RWPE1 (cell line): ENCODE measurements around the gene FAM110C.

ENCODE experiments used
- CTCF ChIA-PET: fragments of 350-600 bp; sonication (Branson Sonifier 250); formaldehyde crosslinking; extraction: SDS; loops from one replicate; lab custom pipeline; 2021; lab: Yijun Ruan, JAX
- POLR2A ChIA-PET: fragments of 400-600 bp; formaldehyde crosslinking; extraction: SDS; loops from one replicate; lab custom pipeline; 2020; ENCODE audit warnings: antibody characterized with exemption; ENCODE audit not compliant: low non-redundant PET; lab: Yijun Ruan, JAX
- DNase-seq: peaks from one replicate; pipeline ENCODE4 v3.0.0; 2012; ENCODE audit warnings: low spot score
- H3K27ac ChIP-seq: fragments of 450-650 bp; 2 replicates; pipeline ENCODE4 v1.5.1; 2017
- TF ChIP-seq, protein P1 (sequence below): fragments of 450-650 bp; conservative IDR thresholded peaks from 2 replicates; pipeline ENCODE4 v1.5.1; 2017; ENCODE audit warnings: low read depth, mild to moderate bottlenecking

Gene FAM110C

DNA sequence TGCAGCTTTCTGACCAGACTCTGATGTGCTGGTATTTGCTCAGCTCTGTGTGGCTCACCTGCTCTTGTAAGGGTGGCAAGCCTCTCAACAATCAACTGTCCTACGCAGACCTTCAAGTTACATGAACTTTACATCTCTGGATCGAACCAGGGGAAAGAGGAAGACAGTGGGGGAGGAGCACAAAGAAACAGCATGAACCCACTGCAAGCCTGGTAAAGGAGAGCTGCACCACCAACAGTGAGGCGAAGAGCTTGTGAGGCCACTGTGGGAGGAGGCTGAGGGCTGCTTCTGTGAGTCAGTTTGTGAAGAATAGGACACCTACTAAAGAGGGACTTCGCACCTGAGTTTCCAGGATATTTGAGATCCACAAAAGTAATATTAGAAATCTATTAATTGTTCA lies 18.8 kb upstream of the FAM110C start:
- ChIA-PET POLR2A (no interaction called here), CTCF (interaction anchor here (0.5 kb wide), 1 partner anchor 254 kb away, joined by 3 read pairs; no protein-coding TSS in a partner anchor)
- TF ChIP-seq, protein P1, sequence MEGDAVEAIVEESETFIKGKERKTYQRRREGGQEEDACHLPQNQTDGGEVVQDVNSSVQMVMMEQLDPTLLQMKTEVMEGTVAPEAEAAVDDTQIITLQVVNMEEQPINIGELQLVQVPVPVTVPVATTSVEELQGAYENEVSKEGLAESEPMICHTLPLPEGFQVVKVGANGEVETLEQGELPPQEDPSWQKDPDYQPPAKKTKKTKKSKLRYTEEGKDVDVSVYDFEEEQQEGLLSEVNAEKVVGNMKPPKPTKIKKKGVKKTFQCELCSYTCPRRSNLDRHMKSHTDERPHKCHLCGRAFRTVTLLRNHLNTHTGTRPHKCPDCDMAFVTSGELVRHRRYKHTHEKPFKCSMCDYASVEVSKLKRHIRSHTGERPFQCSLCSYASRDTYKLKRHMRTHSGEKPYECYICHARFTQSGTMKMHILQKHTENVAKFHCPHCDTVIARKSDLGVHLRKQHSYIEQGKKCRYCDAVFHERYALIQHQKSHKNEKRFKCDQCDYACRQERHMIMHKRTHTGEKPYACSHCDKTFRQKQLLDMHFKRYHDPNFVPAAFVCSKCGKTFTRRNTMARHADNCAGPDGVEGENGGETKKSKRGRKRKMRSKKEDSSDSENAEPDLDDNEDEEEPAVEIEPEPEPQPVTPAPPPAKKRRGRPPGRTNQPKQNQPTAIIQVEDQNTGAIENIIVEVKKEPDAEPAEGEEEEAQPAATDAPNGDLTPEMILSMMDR: no peak
- no peak overlapping the region for H3K27ac ChIP-seq
- DNase-seq: no peak

DNA sequence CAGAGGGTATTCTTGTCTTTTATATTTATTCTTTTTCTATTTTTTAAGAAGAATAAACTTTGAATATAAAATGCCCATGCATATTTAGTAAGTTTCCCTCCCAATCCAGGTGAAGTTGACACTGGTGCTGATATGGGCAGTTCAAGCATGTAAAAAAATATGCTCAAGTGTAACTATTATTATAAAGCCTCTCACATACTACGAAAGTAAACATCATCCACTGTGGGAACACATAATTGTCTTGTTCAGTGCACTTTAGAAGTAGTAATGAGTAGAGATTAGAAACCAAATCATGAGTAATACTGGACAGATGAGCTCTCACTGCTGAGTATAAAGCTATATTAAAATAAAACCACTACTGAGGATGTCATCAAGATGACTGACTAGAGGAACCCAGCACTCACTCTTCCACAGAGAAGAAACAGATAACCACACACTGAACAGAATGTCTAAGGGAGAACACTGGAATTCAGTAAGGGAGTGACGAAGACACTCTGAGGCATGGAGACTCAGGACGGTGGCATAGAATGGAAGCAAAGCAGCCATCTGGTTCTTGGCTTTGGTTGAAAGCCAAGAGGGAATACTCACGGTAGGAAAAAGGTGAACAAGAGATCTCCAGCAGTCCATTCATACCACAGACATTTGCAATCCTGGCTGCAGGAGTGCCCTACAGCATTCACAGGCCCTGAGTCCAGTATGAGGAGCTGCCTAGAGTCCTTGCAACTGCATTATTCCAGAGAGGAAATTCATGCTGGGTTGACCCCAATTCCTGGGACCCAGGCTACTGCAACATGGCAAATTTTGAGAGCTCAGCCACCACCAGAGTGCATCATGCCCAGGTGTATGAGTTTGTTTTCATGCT lies 9.5 kb upstream of the FAM110C start:
- H3K27ac ChIP-seq: no peak overlapping the region
- no peak for DNase-seq
- CTCF ChIA-PET: interaction anchor here (1.5 kb wide), 1 partner anchor 84 kb away, joined by 3 read pairs; no protein-coding TSS in a partner anchor
- TF ChIP-seq, protein P1: no peak
- POLR2A ChIA-PET: no interaction called here

DNA sequence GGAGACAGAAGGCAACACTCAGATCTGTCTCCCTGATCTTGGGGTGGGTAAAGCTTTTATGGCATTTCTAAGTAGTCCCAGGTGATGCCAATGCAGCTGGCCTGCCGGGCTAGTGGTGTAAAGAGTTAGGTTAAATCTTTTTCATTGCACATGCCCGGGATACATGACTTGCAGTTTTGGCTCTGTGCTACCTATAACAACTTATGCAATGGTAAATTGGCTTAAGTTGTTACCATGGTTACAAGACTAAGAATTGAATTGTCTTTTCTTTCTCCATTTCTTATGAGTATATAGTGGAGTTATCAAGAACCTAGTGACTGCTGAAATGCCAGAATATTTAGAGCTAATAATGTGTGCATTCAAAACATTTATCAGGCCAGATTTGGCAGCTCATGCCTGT lies 5.3 kb upstream of the FAM110C start:
- DNase-seq: no peak
- ChIA-PET CTCF (no interaction called here), POLR2A (no interaction called here)
- no peak overlapping the region for H3K27ac ChIP-seq
- TF ChIP-seq, protein P1: no peak

DNA sequence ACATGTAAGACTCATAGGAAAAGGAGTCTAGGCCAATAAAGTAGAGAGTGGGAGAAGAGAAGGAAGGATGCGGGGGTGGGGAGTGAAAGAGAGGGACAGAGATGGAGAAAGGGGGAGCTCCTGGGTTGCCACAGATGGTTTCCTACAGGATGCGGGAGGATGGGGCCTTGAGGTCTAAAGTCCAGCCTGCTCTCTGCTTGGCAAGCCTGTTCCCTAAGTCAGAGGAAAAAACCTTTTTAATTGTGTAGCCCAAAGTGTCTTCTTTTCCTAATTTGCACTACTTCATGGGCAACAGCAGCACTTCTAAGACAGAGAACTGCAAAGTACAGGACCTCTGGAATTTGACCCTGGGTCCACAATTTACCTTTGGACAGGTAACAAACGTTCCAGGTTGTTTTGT lies 1.4 kb upstream of the FAM110C start:
- POLR2A ChIA-PET: no interaction called here
- no peak for DNase-seq
- peak overlapping the region; percentile 96 for H3K27ac ChIP-seq
- CTCF ChIA-PET: interaction anchor here (0.6 kb wide), 1 partner anchor 22 kb away, joined by 3 read pairs; no protein-coding TSS in a partner anchor
- TF ChIP-seq, protein P1: no peak

DNA sequence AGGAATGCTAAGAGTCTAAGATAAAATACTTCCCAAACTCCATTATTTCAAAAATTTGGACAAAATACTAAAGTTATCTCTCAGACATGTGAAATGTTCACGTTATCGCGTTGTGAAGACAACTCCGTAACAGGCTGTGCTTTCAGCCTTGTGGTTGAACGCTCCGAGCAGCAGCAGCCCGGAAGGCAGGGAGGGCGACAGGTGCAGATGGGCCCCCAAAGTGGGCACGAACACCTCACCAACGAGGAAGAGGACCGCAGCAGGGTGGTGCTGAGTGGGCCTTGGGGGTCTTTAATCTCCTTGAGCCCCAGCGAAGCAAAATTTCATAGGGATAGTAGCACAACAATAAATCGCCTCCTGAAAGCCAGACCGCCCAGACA lies 1.0 kb upstream of the FAM110C start:
- TF ChIP-seq, protein P1: no peak
- ChIA-PET POLR2A (no interaction called here), CTCF (no interaction called here)
- no peak for DNase-seq
- peak overlapping the region; percentile 96 for H3K27ac ChIP-seq

DNA sequence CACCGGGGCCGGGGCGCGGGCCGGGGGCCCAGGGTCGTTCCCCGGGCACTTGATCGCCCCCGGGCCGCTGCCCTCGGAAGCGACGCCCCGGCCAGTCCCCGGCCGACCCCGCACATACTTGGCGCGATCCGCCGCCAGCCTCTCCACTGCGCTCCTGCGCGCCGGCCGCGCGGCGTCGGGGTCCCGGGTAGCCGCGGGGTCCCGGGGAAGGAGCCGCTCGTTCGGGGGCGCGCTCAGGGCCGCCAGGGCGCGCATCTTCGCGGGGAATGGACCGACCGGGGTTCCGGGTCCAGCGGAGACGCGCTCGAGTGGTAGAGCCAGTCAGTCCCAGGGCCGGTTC lies 204 bp downstream of the FAM110C start:
- DNase-seq: no peak
- ChIA-PET POLR2A (no interaction called here), CTCF (interaction anchor here (0.5 to 2.5 kb wide), 4 partner anchors 16 to 121 kb away, joined by 3 to 9 read pairs (median 8); no protein-coding TSS in a partner anchor)
- H3K27ac ChIP-seq: peak overlapping the region; percentile 96
- TF ChIP-seq, protein P1: no peak
